ENCODE results near the gene MED13L. TPM values are rescaled to one million over a fixed set of nuclear protein-coding genes. Genes with fewer than 3 reads are reported as not detected.

The MED13L gene
- total RNA-seq, 4 donors from 2014 or later: 168 to 349 (median 246) TPM

- WGBS, 2 donors: 85 to 97% methylated on average over 1 of the region's 1 CpG
- intact Hi-C loops (cut with DNase I): no loop called here
- Histone ChIP-seq H3K27me3 (no peaks in the 10 kb centered on the region), H3K9me3 (no peaks in the 10 kb centered on the region), H3K27ac (no peak overlapping the region), H3K36me3 (no peaks in the 10 kb centered on the region), H3K4me3 (replicated peaks in 1 of 3) (no peak overlapping the region), H3K4me1 (peaks cover 5 to 17% of the 10 kb centered on the region in 2 donors)
- TF ChIP-seq CTCF (IDR thresholded peaks at IDR 0.05) (no peak), POLR2A (IDR thresholded peaks at IDR 0.05) (no peak)
- DNase-seq: no peak
Measured at GRCh38 chr12:116093915-116094314, 183.6 kb downstream of the MED13L start.

- Histone ChIP-seq H3K4me1 (peaks cover 8 to 17% of the 10 kb centered on the region in 2 donors), H3K27ac (no peak overlapping the region), H3K9me3 (no peaks in the 10 kb centered on the region), H3K4me3 (replicated peaks in 1 of 3) (no peak overlapping the region), H3K36me3 (no peaks in the 10 kb centered on the region), H3K27me3 (no peaks in the 10 kb centered on the region)
- no peak for DNase-seq
- intact Hi-C loops (cut with DNase I): no loop called here
- WGBS, 2 donors: 94% methylated on average over 1 of the region's 1 CpG
- TF ChIP-seq POLR2A (IDR thresholded peaks at IDR 0.05) (no peak), CTCF (IDR thresholded peaks at IDR 0.05) (no peak)
Measured at GRCh38 chr12:116092776-116093175, 184.7 kb downstream of the MED13L start.

GRCh38 chr12:116092162-116092561 lies 185.3 kb downstream of the MED13L start:
- no peak for TF ChIP-seq CTCF (IDR thresholded peaks at IDR 0.05)
- no peak for DNase-seq
- intact Hi-C loops (cut with DNase I): no loop called here
- no peaks in the 10 kb centered on the region for H3K36me3 ChIP-seq
- H3K9me3 ChIP-seq: no peaks in the 10 kb centered on the region
- WGBS, 2 donors: 91 to 92% methylated on average over 3 of the region's 3 CpGs
- H3K27ac ChIP-seq: no peak overlapping the region
- H3K27me3 ChIP-seq: no peaks in the 10 kb centered on the region
- H3K4me1 ChIP-seq: peaks cover 8 to 20% of the 10 kb centered on the region in 2 donors
- H3K4me3 ChIP-seq (replicated peaks in 1 of 3): no peak overlapping the region

- Histone ChIP-seq H3K27me3 (no peaks in the 10 kb centered on the region), H3K9me3 (no peaks in the 10 kb centered on the region), H3K4me1 (peaks cover 8 to 21% of the 10 kb centered on the region in 2 donors), H3K4me3 (replicated peaks in 1 of 3) (no peak overlapping the region), H3K36me3 (no peaks in the 10 kb centered on the region), H3K27ac (no peak overlapping the region)
- intact Hi-C loops (cut with DNase I): no loop called here
- TF ChIP-seq CTCF (IDR thresholded peaks at IDR 0.05) (no peak), POLR2A (IDR thresholded peaks at IDR 0.05) (no peak)
- DNase-seq: no peak
Measured at GRCh38 chr12:116091579-116091978, 185.9 kb downstream of the MED13L start.

GRCh38 chr12:116090516-116090915 lies 187.0 kb downstream of the MED13L start:
- Histone ChIP-seq H3K9me3 (no peaks in the 10 kb centered on the region), H3K36me3 (no peaks in the 10 kb centered on the region), H3K4me3 (replicated peaks in 1 of 3) (no peak overlapping the region), H3K27me3 (no peaks in the 10 kb centered on the region), H3K4me1 (peaks cover 8 to 21% of the 10 kb centered on the region in 2 donors), H3K27ac (peak overlapping the region in 1 of 3 donors; percentile 13)
- WGBS, 2 donors: 85% methylated on average over 4 of the region's 4 CpGs
- DNase-seq: no peak
- intact Hi-C loops (cut with DNase I): no loop called here
- no peak for TF ChIP-seq CTCF (IDR thresholded peaks at IDR 0.05)
- TF ChIP-seq POLR2A (IDR thresholded peaks at IDR 0.05): no peak

All from thyroid gland (tissue), 4 donors.